Thoracic aorta (tissue), 2 donors: Measurements from ENCODE around the gene ASXL2. TPM values are rescaled to one million over a fixed set of nuclear protein-coding genes. Genes with fewer than 3 reads are reported as not detected.

ENCODE experiments used
- ATAC-seq: fragments of 150-250 bp; one replicate; pipeline ENCODE4 v1.8.0; 2017; ENCODE audit warnings: low read depth; ENCODE audit not compliant: insufficient number of reproducible peaks, low FRiP score
- DNase-seq: peaks from one replicate; pipeline ENCODE4 v3.0.0-alpha.2; 2020; ENCODE audit warnings: low spot score
- H3K27ac ChIP-seq, 2 donors: fragments of 200-600 bp; sonication (generic); 1 replicate in 1 of 2; 2 replicates in 1 of 2; pipeline ENCODE4 v1.5.1; 2016; ENCODE audit warnings: mild to moderate bottlenecking in 2 of 2, moderate library complexity in 2 of 2
- H3K27me3 ChIP-seq: fragments of 200-600 bp; sonication (generic); replicated peaks from 2 replicates; pipeline ENCODE4 v1.6.0; 2016; ENCODE audit warnings: mild to moderate bottlenecking; ENCODE audit not compliant: insufficient read depth
- H3K36me3 ChIP-seq: fragments of 200-600 bp; sonication (generic); one replicate; pipeline ENCODE4 v1.5.1; 2016
- H3K4me1 ChIP-seq, 2 donors: fragments of 200-600 bp; sonication (generic); 1 replicate in 1 of 2; 2 replicates in 1 of 2; pipeline versions ENCODE4 v1.5.1 to v1.6.0; 2016; ENCODE audit warnings: low read depth in 2 of 2, mild to moderate bottlenecking in 1 of 2; ENCODE audit not compliant: control insufficient read depth in 1 of 2
- H3K4me3 ChIP-seq: fragments of 200-600 bp; sonication (generic); 2 replicates; pipeline ENCODE4 v1.5.1; 2016; ENCODE audit warnings: mild to moderate bottlenecking
- H3K9me3 ChIP-seq: fragments of 200-600 bp; sonication (generic); 2 replicates; pipeline ENCODE4 v1.5.1; 2016
- CTCF ChIP-seq: fragments of 200-600 bp; sonication (generic); IDR thresholded peaks from one replicate; pipeline ENCODE4 v1.5.1; 2019; ENCODE audit warnings: antibody characterized with exemption
- total RNA-seq, 2 donors: library from RNA; depleted of rRNA; stranded (reverse); fragments of >200 nt; gene quantifications; one replicate each; pipeline versions ENCODE4 v1.1.0 to v1.2.3, GENCODE V29; 2016

Gene ASXL2
- total RNA-seq, 2 donors from 2014 or later, result 14.5 to 15.6 TPM

- DNase-seq (no peak), ATAC-seq (no peak)
- Histone ChIP-seq H3K4me1 (no peaks in the 10 kb centered on the region), H3K27ac (no peak overlapping the region), H3K27me3 (no peaks in the 10 kb centered on the region), H3K4me3 (no peak overlapping the region), H3K36me3 (peaks cover 46% of the 10 kb centered on the region), H3K9me3 (no peaks in the 10 kb centered on the region)
- no peak for TF ChIP-seq CTCF
Measured at GRCh38 chr2:25749676-25750075, 128.6 kb downstream of the ASXL2 start.

GRCh38 chr2:25744055-25744454, 134.2 kb downstream of the ASXL2 start:
- H3K4me3 ChIP-seq, result no peak overlapping the region
- DNase-seq (no peak), ATAC-seq (no peak)
- TF ChIP-seq CTCF, result no peak
- H3K36me3 ChIP-seq, result peaks cover 13% of the 10 kb centered on the region
- H3K4me1 ChIP-seq, result no peaks in the 10 kb centered on the region
- no peak overlapping the region for H3K27ac ChIP-seq
- no peaks in the 10 kb centered on the region for H3K9me3 ChIP-seq
- no peaks in the 10 kb centered on the region for H3K27me3 ChIP-seq

- TF ChIP-seq CTCF, result no peak
- Histone ChIP-seq H3K9me3 (no peaks in the 10 kb centered on the region), H3K27ac (no peak overlapping the region), H3K4me3 (no peak overlapping the region), H3K4me1 (no peaks in the 10 kb centered on the region), H3K36me3 (peaks cover 9% of the 10 kb centered on the region), H3K27me3 (no peaks in the 10 kb centered on the region)
- DNase-seq (no peak), ATAC-seq (no peak)
Measured at GRCh38 chr2:25743132-25743830, 135.0 kb downstream of the ASXL2 start.

GRCh38 chr2:25742501-25742900, 135.8 kb downstream of the ASXL2 start:
- Histone ChIP-seq H3K4me1 (no peaks in the 10 kb centered on the region), H3K27ac (no peak overlapping the region), H3K27me3 (no peaks in the 10 kb centered on the region), H3K9me3 (no peaks in the 10 kb centered on the region), H3K36me3 (peaks cover 9% of the 10 kb centered on the region), H3K4me3 (no peak overlapping the region)
- no peak for TF ChIP-seq CTCF
- DNase-seq, result no peak
- ATAC-seq, result no peak

GRCh38 chr2:25740810-25741381, 137.4 kb downstream of the ASXL2 start:
- no peak for DNase-seq
- ATAC-seq, result no peak
- Histone ChIP-seq H3K36me3 (peaks cover 9% of the 10 kb centered on the region), H3K4me3 (no peak overlapping the region), H3K9me3 (no peaks in the 10 kb centered on the region), H3K4me1 (no peaks in the 10 kb centered on the region), H3K27me3 (no peaks in the 10 kb centered on the region), H3K27ac (no peak overlapping the region)
- no peak for TF ChIP-seq CTCF
